HEK293T (cell line): ENCODE measurements around the gene CYRIA.

Experiments used
- ARNT ChIP-seq: fragments of 450-650 bp; IDR thresholded peaks from 2 replicates; pipeline ENCODE4 v1.6.1; 2017; ENCODE audit warnings: mild to moderate bottlenecking
- BHLHE40 ChIP-seq: fragments of 450-650 bp; IDR thresholded peaks from 2 replicates; pipeline ENCODE4 v1.6.1; 2016; ENCODE audit warnings: mild to moderate bottlenecking, moderate library complexity, borderline replicate concordance
- ELF4 ChIP-seq: fragments of 450-650 bp; IDR thresholded peaks from 2 replicates; pipeline ENCODE4 v1.6.1; 2017; ENCODE audit warnings: antibody characterized with exemption
- FOXK2 ChIP-seq: fragments of 450-650 bp; IDR thresholded peaks from 2 replicates; pipeline ENCODE4 v1.6.1; 2016; ENCODE audit warnings: mild to moderate bottlenecking
- HDGF ChIP-seq: fragments of 450-650 bp; IDR thresholded peaks from 2 replicates; pipeline ENCODE4 v1.6.1; 2017; ENCODE audit warnings: antibody characterized with exemption, borderline replicate concordance
- LEF1 ChIP-seq: fragments of 450-650 bp; IDR thresholded peaks from 2 replicates; pipeline ENCODE4 v1.6.1; 2017; ENCODE audit warnings: mild to moderate bottlenecking, borderline replicate concordance
- NFRKB ChIP-seq: fragments of 450-650 bp; IDR thresholded peaks from 2 replicates; pipeline ENCODE4 v1.6.1; 2016; ENCODE audit warnings: mild to moderate bottlenecking, moderate library complexity
- SP1 ChIP-seq: fragments of 450-650 bp; IDR thresholded peaks from 2 replicates; pipeline ENCODE4 v1.6.1; 2017
- SUZ12 ChIP-seq: fragments of 450-650 bp; IDR thresholded peaks from 2 replicates; pipeline ENCODE4 v1.6.1; 2016; ENCODE audit warnings: mild to moderate bottlenecking

GRCh38 chr2:16626497-16626896 is 39.1 kb downstream of the CYRIA start:
- no peak for TF ChIP-seq SUZ12
- no peak for TF ChIP-seq ARNT
- no peak for TF ChIP-seq BHLHE40
- no peak for TF ChIP-seq LEF1
- no peak for TF ChIP-seq NFRKB
- no peak for TF ChIP-seq FOXK2
- no peak for TF ChIP-seq SP1
- no peak for TF ChIP-seq ELF4
- TF ChIP-seq HDGF, result no peak
